HepG2 (cell line): Measurements from ENCODE around the gene SPHK2. TPM values are rescaled to one million over a fixed set of nuclear protein-coding genes. Genes with fewer than 3 reads are reported as not detected.

Source experiments
- ATM ChIP-seq: fragments of 450-650 bp; IDR thresholded peaks from 2 replicates; pipeline ENCODE4 v1.7.1; 2017; ENCODE audit warnings: mild to moderate bottlenecking, borderline replicate concordance
- BORCS8-MEF2B ChIP-seq: sonication (generic); formaldehyde crosslinking; IDR thresholded peaks from 2 replicates; pipeline ENCODE4 v1.8.0; 2022; ENCODE audit warnings: mild to moderate bottlenecking, missing genetic modification reagents
- BRCA1 ChIP-seq: sonication (generic); formaldehyde crosslinking; IDR thresholded peaks from 2 replicates; pipeline ENCODE4 v1.4.0; 2020; ENCODE audit warnings: missing genetic modification reagents
- GABPA ChIP-seq, 2 experiments: IDR thresholded peaks; 2 replicates each; pipeline ENCODE4 v1.6.1; 2011 to 2016; ENCODE audit warnings: low read depth in 2 of 2, low read length in 1 of 2, missing biosample characterization in 1 of 2, missing genetic modification characterization in 1 of 2
- ZC3H13 ChIP-seq: sonication (generic); formaldehyde crosslinking; IDR thresholded peaks from 2 replicates; pipeline ENCODE4 v1.8.1; 2023; ENCODE audit warnings: mild to moderate bottlenecking, missing genetic modification reagents, moderate library complexity
- ZFX ChIP-seq: sonication (generic); formaldehyde crosslinking; IDR thresholded peaks from 2 replicates; pipeline ENCODE4 v1.4.0; 2020; ENCODE audit warnings: mild to moderate bottlenecking, low read depth, missing genetic modification reagents, moderate library complexity
- ZNF335 ChIP-seq: sonication (generic); formaldehyde crosslinking; IDR thresholded peaks from 2 replicates; pipeline ENCODE4 v1.4.0; 2020; ENCODE audit warnings: missing genetic modification reagents
- ZNF34 ChIP-seq: sonication (generic); formaldehyde crosslinking; IDR thresholded peaks from 2 replicates; pipeline ENCODE4 v1.4.0; 2020; ENCODE audit warnings: mild to moderate bottlenecking, missing genetic modification reagents, borderline replicate concordance
- ZNF510 ChIP-seq: sonication (generic); formaldehyde crosslinking; IDR thresholded peaks from 2 replicates; pipeline ENCODE4 v1.4.0; 2020; ENCODE audit warnings: low read depth, mild to moderate bottlenecking, missing genetic modification reagents
- polyA plus RNA-seq, 8 experiments: library from polyadenylated mRNA; depleted of rRNA in 3 of 8; stranded (reverse) in 7 of 8; unstranded in 1 of 8; fragments of >200 nt; fragmentation: Illumina TruSeq in 4 of 8; extraction: Trizol in 4 of 8; gene quantifications; 2 replicates each; pipeline versions ENCODE4 v1.2.1 to v1.2.3, GENCODE V29; 2011 to 2016; ENCODE audit warnings: low read depth in 4 of 8, missing spikeins in 1 of 8, mixed read lengths in 1 of 8; ENCODE audit not compliant: insufficient read depth in 1 of 8
- total RNA-seq, 5 experiments: library from RNA; depleted of rRNA; stranded (reverse); fragments of >200 nt; fragmentation: Illumina TruSeq; extraction: Trizol; gene quantifications; 2 replicates each; pipeline ENCODE4 v1.2.3, GENCODE V29; 2016; ENCODE audit warnings: low read depth in 1 of 5
- TF ChIP-seq, protein P1 (sequence below): sonication (generic); formaldehyde crosslinking; IDR thresholded peaks from 2 replicates; pipeline ENCODE4 v1.4.0; 2020; ENCODE audit warnings: missing genetic modification reagents, mild to moderate bottlenecking, borderline replicate concordance
- TF ChIP-seq, protein P2 (sequence below): sonication (generic); formaldehyde crosslinking; conservative IDR thresholded peaks from 2 replicates; pipeline ENCODE4 v1.8.0; 2022; ENCODE audit warnings: mild to moderate bottlenecking, moderate library complexity, missing genetic modification reagents
- TF ChIP-seq, protein P3 (sequence below): sonication (generic); formaldehyde crosslinking; IDR thresholded peaks from 2 replicates; pipeline ENCODE4 v1.4.0; 2020; ENCODE audit warnings: missing genetic modification reagents, borderline replicate concordance

SPHK2 gene
- total and polyA plus RNA-seq, 2 of the 13 experiments (the other 11 are each of a cell fraction or from before 2014, with no cell fraction given), result 2.9 to 14.4 TPM

DNA sequence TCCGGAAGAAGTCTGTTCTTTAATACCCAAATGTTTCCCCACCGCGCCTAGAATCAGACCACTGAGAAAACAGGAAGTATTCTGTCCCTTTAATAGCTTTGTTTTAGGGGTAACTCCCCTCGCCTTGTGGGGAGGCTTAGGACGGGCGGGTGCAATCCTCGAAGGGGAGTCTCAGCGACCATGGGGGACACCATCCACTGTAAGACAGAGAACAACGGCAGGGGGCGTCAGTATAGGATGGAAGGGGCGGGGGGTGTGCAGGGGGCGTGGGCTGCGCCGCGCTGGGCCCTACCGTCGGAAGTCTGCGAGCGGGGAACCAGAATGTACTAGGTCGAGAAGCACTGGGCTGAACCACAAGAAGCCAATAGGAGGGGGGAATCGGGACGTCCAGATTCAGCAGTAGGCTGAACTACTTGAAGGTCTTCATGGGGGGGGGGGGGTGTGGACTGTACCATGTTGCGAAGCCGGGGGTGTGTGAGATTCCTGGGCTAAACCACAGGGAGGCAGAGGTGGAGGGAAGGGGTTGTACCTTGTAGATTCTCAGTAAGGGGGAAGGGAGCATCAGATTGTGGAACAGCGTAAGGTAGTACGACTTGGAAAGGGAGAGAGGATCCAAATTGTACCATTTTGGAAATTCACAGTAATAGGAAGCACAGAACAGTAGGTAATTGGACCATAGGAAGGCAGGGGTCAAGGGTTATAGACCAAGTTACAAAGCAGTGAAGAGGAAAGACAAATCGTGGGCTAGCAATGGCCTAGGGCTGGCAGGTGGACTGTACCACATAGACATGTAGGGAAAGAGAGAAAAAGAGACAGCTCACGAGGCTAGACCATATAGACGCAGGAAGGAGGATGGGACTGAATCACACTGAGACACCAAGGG, 18.9 kb downstream of the SPHK2 start (continued):
- no peak for TF ChIP-seq ATM
- no peak for TF ChIP-seq ZNF34
- TF ChIP-seq ZC3H13 (CRISPR knock-in tag), result 0 out of 2 replicates have a peak, but pooled peaks have one; percentile 6
- TF ChIP-seq GABPA (IDR thresholded peaks at IDR 0.05; ENCODE audit: low read depth, low read length), result no peak
- peak; percentile 3 for TF ChIP-seq GABPA (CRISPR knock-in tag; IDR thresholded peaks at IDR 0.05; ENCODE audit: low read depth)
- TF ChIP-seq ZNF335, result 0 out of 2 replicates have a peak, but pooled peaks have one; percentile 10
- TF ChIP-seq, protein P1, sequence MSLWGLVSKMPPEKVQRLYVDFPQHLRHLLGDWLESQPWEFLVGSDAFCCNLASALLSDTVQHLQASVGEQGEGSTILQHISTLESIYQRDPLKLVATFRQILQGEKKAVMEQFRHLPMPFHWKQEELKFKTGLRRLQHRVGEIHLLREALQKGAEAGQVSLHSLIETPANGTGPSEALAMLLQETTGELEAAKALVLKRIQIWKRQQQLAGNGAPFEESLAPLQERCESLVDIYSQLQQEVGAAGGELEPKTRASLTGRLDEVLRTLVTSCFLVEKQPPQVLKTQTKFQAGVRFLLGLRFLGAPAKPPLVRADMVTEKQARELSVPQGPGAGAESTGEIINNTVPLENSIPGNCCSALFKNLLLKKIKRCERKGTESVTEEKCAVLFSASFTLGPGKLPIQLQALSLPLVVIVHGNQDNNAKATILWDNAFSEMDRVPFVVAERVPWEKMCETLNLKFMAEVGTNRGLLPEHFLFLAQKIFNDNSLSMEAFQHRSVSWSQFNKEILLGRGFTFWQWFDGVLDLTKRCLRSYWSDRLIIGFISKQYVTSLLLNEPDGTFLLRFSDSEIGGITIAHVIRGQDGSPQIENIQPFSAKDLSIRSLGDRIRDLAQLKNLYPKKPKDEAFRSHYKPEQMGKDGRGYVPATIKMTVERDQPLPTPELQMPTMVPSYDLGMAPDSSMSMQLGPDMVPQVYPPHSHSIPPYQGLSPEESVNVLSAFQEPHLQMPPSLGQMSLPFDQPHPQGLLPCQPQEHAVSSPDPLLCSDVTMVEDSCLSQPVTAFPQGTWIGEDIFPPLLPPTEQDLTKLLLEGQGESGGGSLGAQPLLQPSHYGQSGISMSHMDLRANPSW (CRISPR knock-in tag), result 0 out of 2 replicates have a peak, but pooled peaks have one; percentile 14
- TF ChIP-seq BRCA1 (CRISPR knock-in tag), result no peak
- TF ChIP-seq BORCS8-MEF2B (CRISPR knock-in tag), result 0 out of 2 replicates have a peak, but pooled peaks have one; percentile 38
- no peak for TF ChIP-seq ZFX (CRISPR knock-in tag)
- TF ChIP-seq, protein P2, sequence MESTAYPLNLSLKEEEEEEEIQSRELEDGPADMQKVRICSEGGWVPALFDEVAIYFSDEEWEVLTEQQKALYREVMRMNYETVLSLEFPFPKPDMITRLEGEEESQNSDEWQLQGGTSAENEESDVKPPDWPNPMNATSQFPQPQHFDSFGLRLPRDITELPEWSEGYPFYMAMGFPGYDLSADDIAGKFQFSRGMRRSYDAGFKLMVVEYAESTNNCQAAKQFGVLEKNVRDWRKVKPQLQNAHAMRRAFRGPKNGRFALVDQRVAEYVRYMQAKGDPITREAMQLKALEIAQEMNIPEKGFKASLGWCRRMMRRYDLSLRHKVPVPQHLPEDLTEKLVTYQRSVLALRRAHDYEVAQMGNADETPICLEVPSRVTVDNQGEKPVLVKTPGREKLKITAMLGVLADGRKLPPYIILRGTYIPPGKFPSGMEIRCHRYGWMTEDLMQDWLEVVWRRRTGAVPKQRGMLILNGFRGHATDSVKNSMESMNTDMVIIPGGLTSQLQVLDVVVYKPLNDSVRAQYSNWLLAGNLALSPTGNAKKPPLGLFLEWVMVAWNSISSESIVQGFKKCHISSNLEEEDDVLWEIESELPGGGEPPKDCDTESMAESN (CRISPR knock-in tag), result peak; percentile 52; the same call in 1 of the 2 replicates
- TF ChIP-seq, protein P3, sequence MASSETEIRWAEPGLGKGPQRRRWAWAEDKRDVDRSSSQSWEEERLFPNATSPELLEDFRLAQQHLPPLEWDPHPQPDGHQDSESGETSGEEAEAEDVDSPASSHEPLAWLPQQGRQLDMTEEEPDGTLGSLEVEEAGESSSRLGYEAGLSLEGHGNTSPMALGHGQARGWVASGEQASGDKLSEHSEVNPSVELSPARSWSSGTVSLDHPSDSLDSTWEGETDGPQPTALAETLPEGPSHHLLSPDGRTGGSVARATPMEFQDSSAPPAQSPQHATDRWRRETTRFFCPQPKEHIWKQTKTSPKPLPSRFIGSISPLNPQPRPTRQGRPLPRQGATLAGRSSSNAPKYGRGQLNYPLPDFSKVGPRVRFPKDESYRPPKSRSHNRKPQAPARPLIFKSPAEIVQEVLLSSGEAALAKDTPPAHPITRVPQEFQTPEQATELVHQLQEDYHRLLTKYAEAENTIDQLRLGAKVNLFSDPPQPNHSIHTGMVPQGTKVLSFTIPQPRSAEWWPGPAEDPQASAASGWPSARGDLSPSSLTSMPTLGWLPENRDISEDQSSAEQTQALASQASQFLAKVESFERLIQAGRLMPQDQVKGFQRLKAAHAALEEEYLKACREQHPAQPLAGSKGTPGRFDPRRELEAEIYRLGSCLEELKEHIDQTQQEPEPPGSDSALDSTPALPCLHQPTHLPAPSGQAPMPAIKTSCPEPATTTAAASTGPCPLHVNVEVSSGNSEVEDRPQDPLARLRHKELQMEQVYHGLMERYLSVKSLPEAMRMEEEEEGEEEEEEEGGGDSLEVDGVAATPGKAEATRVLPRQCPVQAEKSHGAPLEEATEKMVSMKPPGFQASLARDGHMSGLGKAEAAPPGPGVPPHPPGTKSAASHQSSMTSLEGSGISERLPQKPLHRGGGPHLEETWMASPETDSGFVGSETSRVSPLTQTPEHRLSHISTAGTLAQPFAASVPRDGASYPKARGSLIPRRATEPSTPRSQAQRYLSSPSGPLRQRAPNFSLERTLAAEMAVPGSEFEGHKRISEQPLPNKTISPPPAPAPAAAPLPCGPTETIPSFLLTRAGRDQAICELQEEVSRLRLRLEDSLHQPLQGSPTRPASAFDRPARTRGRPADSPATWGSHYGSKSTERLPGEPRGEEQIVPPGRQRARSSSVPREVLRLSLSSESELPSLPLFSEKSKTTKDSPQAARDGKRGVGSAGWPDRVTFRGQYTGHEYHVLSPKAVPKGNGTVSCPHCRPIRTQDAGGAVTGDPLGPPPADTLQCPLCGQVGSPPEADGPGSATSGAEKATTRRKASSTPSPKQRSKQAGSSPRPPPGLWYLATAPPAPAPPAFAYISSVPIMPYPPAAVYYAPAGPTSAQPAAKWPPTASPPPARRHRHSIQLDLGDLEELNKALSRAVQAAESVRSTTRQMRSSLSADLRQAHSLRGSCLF (CRISPR knock-in tag), result no peak
- 0 out of 2 replicates have a peak, but pooled peaks have one; percentile 1 for TF ChIP-seq ZNF510
